K562 (cell line): ENCODE results near the gene SLC4A2. TPM values are rescaled to one million over a fixed set of nuclear protein-coding genes. Genes with fewer than 3 reads are reported as not detected.

Experiments
- ASH1L ChIP-seq: fragments of 450-650 bp; IDR thresholded peaks from 2 replicates; pipeline ENCODE4 v1.6.1; 2018; ENCODE audit warnings: borderline replicate concordance, mild to moderate bottlenecking, low read depth; ENCODE audit not compliant: partially characterized antibody
- ATF1 ChIP-seq, 2 experiments: fragments of 450-650 bp in 1 of 2; IDR thresholded peaks; 2 replicates each; pipeline ENCODE4 v1.6.1; 2016; ENCODE audit warnings: missing compliant biosample characterization in 1 of 2, missing genetic modification characterization in 1 of 2
- BCL6 ChIP-seq: fragments of 250-450 bp; sonication (Bioruptor Pico); IDR thresholded peaks from 2 replicates; pipeline ENCODE4 v1.4.0; 2020
- DIDO1 ChIP-seq: fragments of 450-650 bp; IDR thresholded peaks from 2 replicates; pipeline ENCODE4 v1.6.1; 2016; ENCODE audit warnings: low read depth, missing biosample characterization, missing genetic modification characterization
- GTF2A2 ChIP-seq: IDR thresholded peaks from 2 replicates; pipeline ENCODE4 v1.6.1; 2016; ENCODE audit warnings: mild to moderate bottlenecking, missing genetic modification characterization, missing compliant biosample characterization
- GTF2F1 ChIP-seq: IDR thresholded peaks from 2 replicates; pipeline ENCODE4 v1.6.1; 2011; ENCODE audit warnings: low read depth, low read length, improper control_type of control experiment
- HMGN3 ChIP-seq: IDR thresholded peaks from 2 replicates; pipeline ENCODE4 v1.6.1; 2011; ENCODE audit warnings: borderline replicate concordance, low read depth, mild to moderate bottlenecking, mixed read lengths, low read length; ENCODE audit not compliant: insufficient read length; ENCODE audit errors: extremely low read depth
- NCOA4 ChIP-seq: fragments of 450-650 bp; IDR thresholded peaks from 2 replicates; pipeline ENCODE4 v1.6.1; 2018; ENCODE audit warnings: mild to moderate bottlenecking; ENCODE audit not compliant: partially characterized antibody
- PURB ChIP-seq: sonication (generic); formaldehyde crosslinking; IDR thresholded peaks from 2 replicates; pipeline ENCODE4 v1.9.0; 2021; ENCODE audit warnings: low read depth, mild to moderate bottlenecking, missing genetic modification reagents
- RERE ChIP-seq: sonication (generic); formaldehyde crosslinking; IDR thresholded peaks from 2 replicates; pipeline ENCODE4 v1.8.0; 2023; ENCODE audit warnings: missing genetic modification reagents, mild to moderate bottlenecking, borderline replicate concordance
- SMARCE1 ChIP-seq: fragments of 450-650 bp; IDR thresholded peaks from 2 replicates; pipeline ENCODE4 v1.7.1; 2016; ENCODE audit warnings: mild to moderate bottlenecking
- UBTF ChIP-seq, 2 experiments: IDR thresholded peaks; 2 replicates each; pipeline ENCODE4 v1.6.1; 2012; ENCODE audit warnings: improper control_type of control experiment in 2 of 2, low read depth in 2 of 2, low read length in 2 of 2, borderline replicate concordance in 1 of 2
- XRCC5 ChIP-seq: fragments of 200-400 bp; formaldehyde crosslinking; IDR thresholded peaks from 2 replicates; pipeline ENCODE4 v1.6.1; 2017; ENCODE audit warnings: low read depth, mild to moderate bottlenecking, low read length
- YY1 ChIP-seq, 3 experiments: IDR thresholded peaks; 2 replicates each; pipeline ENCODE4 v1.6.1; 2011; ENCODE audit warnings: low read length in 2 of 3, mild to moderate bottlenecking in 2 of 3, moderate library complexity in 2 of 3, borderline replicate concordance in 1 of 3, control low read depth in 1 of 3, low read depth in 1 of 3; ENCODE audit not compliant: insufficient read depth in 3 of 3, insufficient replicate concordance in 2 of 3, control insufficient read depth in 1 of 3, insufficient read length in 1 of 3; ENCODE audit errors: extremely low read depth in 1 of 3
- ZNF224 ChIP-seq: sonication (generic); formaldehyde crosslinking; IDR thresholded peaks from 2 replicates; pipeline ENCODE4 v1.8.0; 2022; ENCODE audit warnings: mild to moderate bottlenecking, missing genetic modification reagents
- polyA plus RNA-seq, 8 experiments: library from polyadenylated mRNA; depleted of rRNA in 4 of 8; stranded (reverse) in 5 of 8; unstranded in 3 of 8; fragments of >200 nt; fragmentation: Nextera tagmentation in 2 of 8; fragmentation: Illumina TruSeq in 1 of 8; extraction: Ambion mirVana in 2 of 8; extraction: Trizol in 1 of 8; gene quantifications; 2 replicates each; pipeline versions ENCODE4 v1.2.1 to v1.2.3, GENCODE V29; 2011 to 2014; ENCODE audit warnings: inconsistent platforms in 1 of 8, missing spikeins in 1 of 8
- total RNA-seq, 7 experiments: library from RNA; depleted of rRNA in 6 of 7; stranded (reverse); fragments of >200 nt in 6 of 7; fragmentation: Illumina TruSeq in 2 of 7; extraction: Trizol in 2 of 7; gene quantifications; 2 replicates each; pipeline versions ENCODE4 v1.2.1 to v1.2.3, GENCODE V29; 2011 to 2021; ENCODE audit warnings: low replicate concordance in 1 of 7
- TF ChIP-seq, protein P1 (sequence below), 2 experiments: fragments of 200-800 bp in 1 of 2; sonication (Bioruptor generic) in 1 of 2; sonication (generic) in 1 of 2; formaldehyde crosslinking in 1 of 2; IDR thresholded peaks in 1 of 2; conservative IDR thresholded peaks in 1 of 2; 2 replicates each; pipeline versions ENCODE4 v1.5.0 to v1.6.1; 2016 to 2020; ENCODE audit warnings: missing compliant biosample characterization in 1 of 2, missing genetic modification characterization in 1 of 2, missing genetic modification reagents in 1 of 2

Gene SLC4A2
- total and polyA plus RNA-seq, 9 of the 15 experiments (the other 6 are each of a cell fraction or from before 2014, with no cell fraction given): 11.4 to 375 (median 130) TPM

DNA sequence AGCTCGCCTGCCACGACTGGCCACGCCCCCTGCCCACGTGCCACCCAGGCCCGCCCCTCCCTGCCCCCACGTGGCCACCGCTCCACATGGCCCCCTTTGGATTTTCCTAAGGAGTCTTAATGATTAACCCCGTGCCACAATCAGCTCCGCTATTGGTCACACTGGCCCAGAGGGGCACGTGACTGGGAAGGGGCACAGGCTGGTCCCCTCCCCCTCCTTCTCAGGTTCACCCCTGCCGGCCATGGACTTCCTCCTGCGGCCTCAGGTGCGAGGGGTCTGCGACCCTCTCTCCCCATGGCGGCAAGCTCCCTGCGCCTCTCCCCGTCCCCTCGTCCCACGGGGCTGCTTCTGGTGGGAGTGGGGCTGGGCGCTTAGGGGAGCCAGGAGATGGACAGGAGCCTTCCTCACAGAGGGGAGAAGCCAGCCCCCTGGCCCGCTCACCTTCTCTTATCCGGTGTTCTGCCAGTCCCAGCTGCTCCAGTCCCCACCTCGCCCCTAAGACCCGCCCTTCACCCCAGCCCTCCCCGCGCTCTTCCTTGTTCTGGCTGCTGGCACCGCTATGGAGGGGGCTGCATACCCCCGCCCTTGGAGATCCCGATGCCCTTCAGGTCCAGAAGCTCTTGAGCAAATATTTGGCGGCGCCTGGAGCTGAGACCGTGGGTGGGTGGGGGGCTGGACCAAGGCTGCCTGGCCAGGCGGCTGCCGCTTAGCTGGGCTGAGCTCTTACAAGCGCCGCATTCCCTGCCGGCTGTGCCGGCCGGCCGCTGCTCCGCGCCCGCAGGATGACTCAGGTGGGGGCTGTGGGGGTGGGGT is 3.2 kb downstream of the SLC4A2 start (continued):
- no peak for TF ChIP-seq ASH1L
- TF ChIP-seq BCL6 (CRISPR knock-in tag): no peak
- no peak for TF ChIP-seq XRCC5
- no peak for TF ChIP-seq PURB (CRISPR knock-in tag)
- TF ChIP-seq NCOA4: no peak
- TF ChIP-seq GTF2A2 (tag): no peak
- peak; percentile 89 for TF ChIP-seq HMGN3
- peak in 1 of 3 experiments; percentile 13 for TF ChIP-seq YY1 (IDR thresholded peaks at IDR 0.05; ENCODE audit: borderline replicate concordance in 1 of 3, control insufficient read depth in 1 of 3, extremely low read depth in 1 of 3, insufficient read depth in 3 of 3, insufficient read length in 1 of 3, insufficient replicate concordance in 2 of 3, low read depth in 1 of 3, low read length in 2 of 3)
- 0 out of 2 replicates have a peak, but pooled peaks have one; percentile 9 for TF ChIP-seq SMARCE1
- TF ChIP-seq ATF1 (CRISPR knock-in tag; IDR thresholded peaks at IDR 0.05): no peak
- peak; percentile 51 for TF ChIP-seq ATF1 (tag; IDR thresholded peaks at IDR 0.05)
- TF ChIP-seq UBTF (IDR thresholded peaks at IDR 0.05; ENCODE audit: borderline replicate concordance in 1 of 2, low read depth in 2 of 2, low read length in 2 of 2): peak; percentile 39 to 68; a peak in 1 of 4 replicates
- TF ChIP-seq GTF2F1: no peak
- peak; percentile 55; the same call in 1 of the 2 replicates for TF ChIP-seq ZNF224 (CRISPR knock-in tag)
- TF ChIP-seq DIDO1 (tag): no peak
- no peak for TF ChIP-seq RERE (CRISPR knock-in tag)
- TF ChIP-seq, protein P1, sequence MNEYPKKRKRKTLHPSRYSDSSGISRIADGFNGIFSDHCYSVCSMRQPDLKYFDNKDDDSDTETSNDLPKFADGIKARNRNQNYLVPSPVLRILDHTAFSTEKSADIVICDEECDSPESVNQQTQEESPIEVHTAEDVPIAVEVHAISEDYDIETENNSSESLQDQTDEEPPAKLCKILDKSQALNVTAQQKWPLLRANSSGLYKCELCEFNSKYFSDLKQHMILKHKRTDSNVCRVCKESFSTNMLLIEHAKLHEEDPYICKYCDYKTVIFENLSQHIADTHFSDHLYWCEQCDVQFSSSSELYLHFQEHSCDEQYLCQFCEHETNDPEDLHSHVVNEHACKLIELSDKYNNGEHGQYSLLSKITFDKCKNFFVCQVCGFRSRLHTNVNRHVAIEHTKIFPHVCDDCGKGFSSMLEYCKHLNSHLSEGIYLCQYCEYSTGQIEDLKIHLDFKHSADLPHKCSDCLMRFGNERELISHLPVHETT (CRISPR knock-in tag; conservative IDR thresholded peaks at IDR 0.05 in 1 of 2, IDR thresholded peaks at IDR 0.05 in 1 of 2): peak in 1 of 2 experiments; percentile 54; a peak in 1 of 4 replicates
